GM12801 (cell line): ENCODE results near the gene KIF6.

ENCODE experiments used
- TF ChIP-seq, protein P1 (sequence below): IDR thresholded peaks from one replicate; pipeline ENCODE4 v1.5.1; 2011; ENCODE audit warnings: control low read depth; ENCODE audit not compliant: insufficient read length; ENCODE audit errors: extremely low read depth

The KIF6 gene

GRCh38 chr6:39367700-39368099 is 357.5 kb downstream of the KIF6 start:
- TF ChIP-seq, protein P1, sequence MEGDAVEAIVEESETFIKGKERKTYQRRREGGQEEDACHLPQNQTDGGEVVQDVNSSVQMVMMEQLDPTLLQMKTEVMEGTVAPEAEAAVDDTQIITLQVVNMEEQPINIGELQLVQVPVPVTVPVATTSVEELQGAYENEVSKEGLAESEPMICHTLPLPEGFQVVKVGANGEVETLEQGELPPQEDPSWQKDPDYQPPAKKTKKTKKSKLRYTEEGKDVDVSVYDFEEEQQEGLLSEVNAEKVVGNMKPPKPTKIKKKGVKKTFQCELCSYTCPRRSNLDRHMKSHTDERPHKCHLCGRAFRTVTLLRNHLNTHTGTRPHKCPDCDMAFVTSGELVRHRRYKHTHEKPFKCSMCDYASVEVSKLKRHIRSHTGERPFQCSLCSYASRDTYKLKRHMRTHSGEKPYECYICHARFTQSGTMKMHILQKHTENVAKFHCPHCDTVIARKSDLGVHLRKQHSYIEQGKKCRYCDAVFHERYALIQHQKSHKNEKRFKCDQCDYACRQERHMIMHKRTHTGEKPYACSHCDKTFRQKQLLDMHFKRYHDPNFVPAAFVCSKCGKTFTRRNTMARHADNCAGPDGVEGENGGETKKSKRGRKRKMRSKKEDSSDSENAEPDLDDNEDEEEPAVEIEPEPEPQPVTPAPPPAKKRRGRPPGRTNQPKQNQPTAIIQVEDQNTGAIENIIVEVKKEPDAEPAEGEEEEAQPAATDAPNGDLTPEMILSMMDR: no peak

DNA sequence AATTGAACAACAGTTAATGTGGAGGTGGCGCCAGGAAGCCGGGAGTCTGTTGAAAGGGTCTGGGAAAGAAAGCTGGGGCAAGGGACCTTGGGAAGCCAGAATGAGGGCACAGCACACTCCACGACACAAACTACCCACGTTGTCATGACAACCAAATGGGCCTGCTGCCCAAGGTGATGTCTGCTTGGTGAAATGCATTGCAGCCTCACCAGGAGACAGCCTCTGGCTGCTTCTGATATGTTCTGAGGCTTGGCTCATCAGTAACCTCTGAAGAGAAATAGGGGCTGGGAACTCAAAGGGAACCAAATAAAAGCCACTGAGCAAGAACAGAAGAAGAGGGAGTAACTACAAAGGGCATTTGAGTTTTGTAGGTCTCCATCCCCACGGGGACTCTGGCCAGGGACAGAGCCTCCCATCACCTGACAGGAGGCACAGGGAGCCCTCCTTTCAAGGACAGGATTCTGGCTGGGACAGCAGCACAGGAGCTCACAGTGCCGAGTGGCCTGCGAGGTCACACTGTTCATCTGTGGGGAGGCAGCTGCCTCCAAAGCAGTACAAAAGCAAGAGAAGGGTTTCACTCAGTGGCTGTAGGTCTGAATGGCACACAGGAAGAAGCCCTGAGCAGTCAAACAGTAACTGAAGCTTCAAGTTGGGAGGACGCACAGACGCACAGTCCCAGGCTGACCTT is 358.1 kb downstream of the KIF6 start:
- TF ChIP-seq, protein P1: no peak

- TF ChIP-seq, protein P1: no peak
Observed at GRCh38 chr6:39365281-39366074, 359.7 kb downstream of the KIF6 start.

DNA sequence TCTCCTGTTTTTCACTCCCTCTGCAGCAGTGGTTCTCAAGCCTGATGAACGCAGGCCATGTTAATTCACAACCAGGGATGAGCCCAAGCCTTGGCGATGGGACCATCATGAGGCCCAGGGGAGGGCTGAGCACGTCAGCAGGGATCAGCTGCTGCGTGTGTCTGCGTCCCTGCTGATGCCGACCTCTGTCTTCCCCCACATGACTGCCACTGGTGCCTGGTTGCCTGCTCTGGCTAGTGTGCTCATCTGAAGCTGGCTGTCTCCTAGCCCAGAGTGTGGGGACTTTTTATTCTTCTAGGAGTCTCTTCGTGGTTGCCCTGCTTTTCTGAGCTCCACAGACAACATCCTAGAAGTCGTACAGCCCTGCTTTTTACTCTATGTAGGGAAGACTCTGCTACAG is 361.9 kb downstream of the KIF6 start:
- TF ChIP-seq, protein P1: no peak

GRCh38 chr6:39362487-39362865 is 362.7 kb downstream of the KIF6 start:
- TF ChIP-seq, protein P1: no peak

DNA sequence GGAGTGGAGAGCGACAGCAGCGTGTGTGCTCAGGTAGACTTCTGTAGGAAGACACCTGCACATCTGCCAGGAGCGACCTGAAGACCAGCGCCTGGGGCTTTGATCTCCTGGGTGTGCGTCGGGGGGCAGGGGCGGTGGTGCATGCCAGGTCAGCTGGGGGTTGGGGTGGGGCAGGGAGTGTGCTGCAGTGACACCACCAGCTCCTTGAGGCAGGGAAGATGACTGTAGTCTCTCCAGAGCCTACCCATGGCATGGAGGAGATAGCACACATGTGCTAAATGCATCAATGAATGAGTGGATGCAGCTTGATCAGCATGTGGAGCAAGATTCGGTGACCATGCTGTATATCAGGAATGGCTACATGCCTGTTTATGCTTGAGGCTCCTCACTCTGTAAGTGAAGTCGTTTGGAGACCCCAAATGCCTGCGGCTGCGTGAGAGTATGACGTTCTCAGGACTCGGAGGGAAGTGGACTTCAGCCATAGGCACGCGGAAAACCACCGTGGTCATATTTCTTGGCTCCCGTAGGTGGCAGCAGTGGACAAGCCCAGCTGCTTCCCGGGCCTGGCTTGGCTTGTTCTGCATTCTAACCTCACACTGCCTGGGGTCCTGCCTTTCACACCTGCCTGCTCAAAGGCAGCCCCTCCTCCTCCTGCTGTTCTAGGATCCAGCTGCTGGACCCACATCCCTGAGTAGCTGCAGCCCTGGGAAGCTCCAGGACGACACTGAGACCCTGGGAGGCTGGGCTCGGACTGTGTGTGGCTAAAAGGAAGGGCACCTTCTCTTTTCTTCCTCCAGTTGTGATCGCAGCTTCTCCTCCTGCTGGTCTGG is 363.3 kb downstream of the KIF6 start:
- TF ChIP-seq, protein P1: peak; percentile 57

DNA sequence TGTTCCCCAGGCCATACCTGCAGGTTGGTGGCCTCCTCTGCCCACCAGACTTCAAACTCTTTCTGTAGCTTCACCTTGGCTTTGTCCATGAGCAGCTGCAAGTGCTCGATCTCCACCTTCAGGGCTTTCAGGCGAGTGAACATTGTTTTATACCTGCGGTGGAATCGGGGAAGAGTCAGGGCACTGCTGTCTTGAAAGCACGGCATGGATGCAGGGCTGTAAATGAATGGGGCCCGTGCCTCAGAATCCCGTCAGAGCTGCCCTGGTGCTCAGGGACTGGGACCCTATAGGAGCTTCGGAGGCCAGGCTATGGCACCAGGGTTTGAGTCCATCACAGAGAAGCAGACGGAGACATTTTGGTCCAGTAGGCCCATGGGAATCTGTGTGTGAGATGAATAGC is 364.8 kb downstream of the KIF6 start:
- TF ChIP-seq, protein P1: no peak
